ENCODE measurements around the gene LRRC46.

The LRRC46 gene

DNA sequence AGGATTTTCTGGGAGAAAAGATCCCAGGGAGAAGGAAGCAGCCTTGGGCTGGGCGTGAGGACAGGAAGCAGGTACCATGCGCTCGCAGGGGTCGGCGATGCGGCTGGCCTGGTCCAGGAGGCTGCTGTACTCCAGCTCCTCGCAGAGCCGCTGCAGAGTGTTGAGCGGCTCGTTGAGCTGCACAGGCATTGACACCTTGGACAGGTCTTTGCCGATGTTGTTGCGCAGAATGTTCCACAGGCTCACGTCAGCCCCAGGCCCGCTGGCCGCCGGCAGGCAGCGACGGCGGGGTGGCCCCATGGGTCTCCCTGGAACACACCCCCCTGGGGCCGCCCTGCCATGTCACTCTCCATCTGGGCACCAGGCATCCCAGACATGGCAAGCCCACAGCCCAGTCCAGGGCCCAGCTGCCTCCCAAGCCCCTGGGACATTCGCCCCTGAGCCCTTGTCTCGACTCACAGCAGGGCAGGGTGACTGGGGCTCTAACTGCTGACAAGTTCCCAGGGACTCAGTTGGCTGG lies 17.9 kb upstream of the LRRC46 start:
- DNase-seq (ENCODE audit: extremely low read depth, low read depth) = no peak
- no peak for TF ChIP-seq CTCF (IDR thresholded peaks at IDR 0.05; ENCODE audit: low read depth, low read length, missing control alignments)
- no peak overlapping the region for H3K4me3 ChIP-seq (replicated peaks; ENCODE audit: low read depth, low read length)

DNA sequence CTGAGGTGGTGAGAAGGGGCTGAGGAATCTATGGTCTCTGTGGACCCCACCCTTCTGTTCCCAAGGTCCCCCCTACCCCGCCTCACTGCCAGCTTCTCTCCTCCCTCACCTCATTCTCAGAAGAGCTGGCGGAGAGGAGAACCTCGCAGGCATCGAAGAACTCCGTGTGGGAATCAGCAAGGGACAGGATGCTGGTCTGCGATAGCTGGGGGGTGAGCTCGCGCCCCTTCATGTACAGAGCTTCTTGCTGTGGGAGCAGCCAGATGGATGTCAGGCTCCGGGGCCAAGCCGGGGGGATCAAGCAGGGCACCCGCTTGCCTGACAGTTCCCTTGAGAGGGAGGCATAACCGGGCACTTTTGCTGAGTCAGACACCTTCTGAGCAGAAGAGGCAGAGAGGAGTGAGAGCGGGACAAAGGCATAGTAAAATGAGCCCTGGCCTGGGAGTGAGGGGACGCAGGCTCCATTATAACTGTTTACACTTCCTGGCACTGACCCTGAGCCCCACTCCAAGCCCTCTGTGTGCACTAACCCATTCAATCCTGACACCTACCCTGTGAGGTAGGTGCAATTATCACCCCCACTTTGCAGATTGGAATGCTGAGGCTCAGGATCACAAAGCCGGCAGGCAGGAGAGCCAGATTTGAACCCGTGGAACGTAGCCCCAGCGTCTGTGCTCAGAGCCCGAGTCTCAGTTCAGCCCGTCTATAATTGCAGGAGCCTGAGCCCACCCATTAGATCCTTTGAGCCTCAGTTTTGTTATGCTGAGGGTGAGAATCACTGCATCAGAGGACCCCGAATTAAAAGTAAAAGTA lies 16.2 kb upstream of the LRRC46 start:
- no peak for DNase-seq (ENCODE audit: extremely low read depth, low read depth)
- no peak for TF ChIP-seq CTCF (IDR thresholded peaks at IDR 0.05; ENCODE audit: low read depth, low read length, missing control alignments)
- no peak overlapping the region for H3K4me3 ChIP-seq (replicated peaks; ENCODE audit: low read depth, low read length)

DNA sequence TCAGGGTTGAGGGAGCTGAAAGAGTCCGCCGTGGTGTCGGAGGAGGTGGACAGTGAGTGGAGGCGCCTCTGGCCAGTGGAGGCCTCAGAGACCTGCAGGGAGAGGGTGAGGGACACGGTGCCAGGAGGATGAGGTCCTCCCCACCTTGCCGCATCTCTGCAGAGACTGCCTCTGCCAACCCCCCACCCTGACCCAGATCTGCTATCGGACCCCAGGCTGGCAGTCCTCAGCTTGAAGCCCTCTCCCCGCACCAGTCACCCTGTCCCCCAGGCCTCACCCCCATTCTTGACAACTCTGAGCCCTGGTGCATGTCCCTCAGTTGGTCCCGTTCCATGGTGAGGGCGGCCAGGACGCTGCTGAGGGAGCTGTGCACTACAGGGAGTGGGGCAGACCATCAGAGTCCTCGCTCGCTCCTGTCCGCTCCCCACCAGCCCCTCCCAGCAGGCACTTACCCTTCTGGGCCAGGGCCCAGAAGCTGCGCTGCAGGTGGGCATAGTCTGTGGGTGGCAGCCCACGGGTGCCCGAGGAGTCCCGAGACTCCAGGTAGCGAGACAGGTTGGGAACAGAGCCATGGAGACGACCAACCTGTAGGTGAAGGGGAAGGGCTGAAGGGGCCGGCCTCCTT lies 15.2 kb upstream of the LRRC46 start:
- TF ChIP-seq CTCF (IDR thresholded peaks at IDR 0.05; ENCODE audit: low read depth, low read length, missing control alignments) = no peak
- DNase-seq (ENCODE audit: extremely low read depth, low read depth) = no peak
- no peak overlapping the region for H3K4me3 ChIP-seq (replicated peaks; ENCODE audit: low read depth, low read length)

- no peak for TF ChIP-seq CTCF (IDR thresholded peaks at IDR 0.05; ENCODE audit: low read depth, low read length, missing control alignments)
- H3K4me3 ChIP-seq (replicated peaks; ENCODE audit: low read depth, low read length) = no peak overlapping the region
- no peak for DNase-seq (ENCODE audit: extremely low read depth, low read depth)
Observed at GRCh38 chr17:47816947-47817346, 14.5 kb upstream of the LRRC46 start.

DNA sequence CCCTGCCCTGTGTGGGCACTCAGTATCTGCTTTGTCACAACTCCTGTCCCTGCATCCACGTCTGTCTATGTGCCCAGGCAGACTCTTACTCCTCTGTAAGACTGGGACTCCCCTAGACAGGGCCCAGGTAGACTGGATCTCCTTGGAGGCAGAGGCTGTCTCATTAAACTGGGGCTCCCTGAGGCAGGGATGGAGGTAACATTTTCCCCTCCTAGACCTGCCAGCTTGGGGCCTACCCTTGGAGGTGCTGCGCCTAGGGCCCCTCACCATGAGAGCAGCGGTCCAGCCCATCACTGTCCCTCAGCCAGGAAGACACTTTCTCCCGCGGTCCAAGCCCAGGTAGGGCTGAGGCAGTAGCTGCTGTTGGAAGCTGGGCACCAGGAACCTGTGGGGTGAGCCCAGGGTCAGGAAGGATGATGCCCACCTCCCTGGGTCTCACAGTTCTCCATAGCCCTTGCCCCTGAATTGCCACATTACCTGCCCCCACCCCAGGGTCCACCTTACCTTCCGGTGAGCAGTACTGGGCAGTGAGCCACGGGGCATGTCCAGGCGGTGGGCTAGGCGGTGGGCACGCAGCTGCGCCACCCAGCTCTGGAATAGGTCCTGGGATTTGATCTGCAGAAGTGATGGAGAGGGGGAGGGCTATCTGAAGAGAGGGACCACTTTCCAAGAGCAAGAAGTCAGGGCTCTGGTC lies 13.3 kb upstream of the LRRC46 start:
- DNase-seq (ENCODE audit: extremely low read depth, low read depth) = no peak
- TF ChIP-seq CTCF (IDR thresholded peaks at IDR 0.05; ENCODE audit: low read depth, low read length, missing control alignments) = no peak

GRCh38 chr17:47819475-47819874 lies 12.0 kb upstream of the LRRC46 start:
- no peak for DNase-seq (ENCODE audit: extremely low read depth, low read depth)
- no peak overlapping the region for H3K4me3 ChIP-seq (replicated peaks; ENCODE audit: low read depth, low read length)
- TF ChIP-seq CTCF (IDR thresholded peaks at IDR 0.05; ENCODE audit: low read depth, low read length, missing control alignments) = no peak

More for the DNA sequence above, 13.3 kb upstream of the LRRC46 start:
- H3K4me3 ChIP-seq (replicated peaks; ENCODE audit: low read depth, low read length) = no peak overlapping the region
